Muscle layer of colon (tissue), 2 donors: ENCODE measurements around the gene SSBP3.
"Not testable (repeated sequence)": the region's sequence is repeated elsewhere in the genome, so short reads cannot be mapped to it uniquely, and the experiment has no call there.

ENCODE experiments used
- H3K27ac ChIP-seq: one replicate; pipeline ENCODE4 v1.7.0; 2013; ENCODE audit warnings: low read depth, mild to moderate bottlenecking, low read length, moderate library complexity
- H3K27me3 ChIP-seq, 2 donors: one replicate each; pipeline ENCODE4 v1.7.0; 2013; ENCODE audit warnings: low read length in 2 of 2, mild to moderate bottlenecking in 2 of 2; ENCODE audit not compliant: insufficient read depth in 2 of 2, control insufficient read depth in 1 of 2
- H3K36me3 ChIP-seq: one replicate; pipeline ENCODE4 v1.7.0; 2013; ENCODE audit warnings: mild to moderate bottlenecking, low read length; ENCODE audit not compliant: insufficient read depth
- H3K4me1 ChIP-seq: one replicate; pipeline ENCODE4 v1.7.0; 2013; ENCODE audit warnings: mild to moderate bottlenecking, low read length; ENCODE audit not compliant: insufficient read depth
- H3K4me3 ChIP-seq, 2 donors: one replicate each; pipeline ENCODE4 v1.7.0; 2013; ENCODE audit warnings: low read length in 2 of 2, low read depth in 1 of 2, mild to moderate bottlenecking in 1 of 2, moderate library complexity in 1 of 2
- H3K9ac ChIP-seq: one replicate; pipeline ENCODE4 v1.7.0; 2013; ENCODE audit warnings: low read length
- H3K9me3 ChIP-seq: one replicate; pipeline ENCODE4 v1.7.0; 2013; ENCODE audit warnings: mild to moderate bottlenecking, low read length
- donor health status: abdominal sarcoma.
- donor health status: Adenocarcinoma of cecum.

The SSBP3 gene

GRCh38 chr1:54428837-54429518 lies 22.8 kb upstream of the SSBP3 start:
- Histone ChIP-seq H3K27ac (no peak overlapping the region), H3K9me3 (no peaks in the 10 kb centered on the region), H3K9ac (no peak overlapping the region)

GRCh38 chr1:54425152-54425584 lies 19.0 kb upstream of the SSBP3 start:
- Histone ChIP-seq H3K27ac (no peak overlapping the region), H3K4me1 (peaks cover 4% of the 10 kb centered on the region), H3K4me3 (no peak overlapping the region), H3K9me3 (no peaks in the 10 kb centered on the region), H3K9ac (no peak overlapping the region), H3K27me3 (no peaks in the 10 kb centered on the region), H3K36me3 (no peaks in the 10 kb centered on the region)

More at GRCh38 chr1:54428837-54429518, 22.8 kb upstream of the SSBP3 start:
- peaks cover 4% of the 10 kb centered on the region for H3K4me1 ChIP-seq
- H3K27me3 ChIP-seq = no peaks in the 10 kb centered on the region
- H3K4me3 ChIP-seq = no peak overlapping the region
- H3K36me3 ChIP-seq = no peaks in the 10 kb centered on the region

DNA sequence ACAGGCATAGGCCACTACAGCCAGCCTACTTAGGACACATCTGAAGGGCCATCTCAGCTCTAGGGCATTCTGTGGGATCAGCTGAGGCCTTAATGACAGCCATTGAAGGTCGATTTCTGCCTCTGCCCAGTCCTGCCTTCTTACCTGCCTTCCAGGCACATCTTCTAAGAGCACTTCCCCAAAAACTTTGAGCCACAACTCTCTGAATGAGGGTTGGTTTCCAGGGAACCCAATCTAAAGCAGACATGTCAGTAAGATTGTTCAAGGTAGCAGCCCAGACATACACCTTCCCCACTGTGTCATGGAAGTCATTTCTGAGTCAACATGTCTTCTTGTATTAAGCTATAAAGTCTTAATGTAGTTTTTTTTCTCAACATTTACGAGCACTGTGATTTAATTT lies 18.2 kb upstream of the SSBP3 start:
- Histone ChIP-seq H3K27ac (no peak overlapping the region), H3K4me1 (peaks cover 4% of the 10 kb centered on the region), H3K4me3 (no peak overlapping the region), H3K9ac (no peak overlapping the region), H3K36me3 (no peaks in the 10 kb centered on the region), H3K27me3 (no peaks in the 10 kb centered on the region), H3K9me3 (no peaks in the 10 kb centered on the region)

DNA sequence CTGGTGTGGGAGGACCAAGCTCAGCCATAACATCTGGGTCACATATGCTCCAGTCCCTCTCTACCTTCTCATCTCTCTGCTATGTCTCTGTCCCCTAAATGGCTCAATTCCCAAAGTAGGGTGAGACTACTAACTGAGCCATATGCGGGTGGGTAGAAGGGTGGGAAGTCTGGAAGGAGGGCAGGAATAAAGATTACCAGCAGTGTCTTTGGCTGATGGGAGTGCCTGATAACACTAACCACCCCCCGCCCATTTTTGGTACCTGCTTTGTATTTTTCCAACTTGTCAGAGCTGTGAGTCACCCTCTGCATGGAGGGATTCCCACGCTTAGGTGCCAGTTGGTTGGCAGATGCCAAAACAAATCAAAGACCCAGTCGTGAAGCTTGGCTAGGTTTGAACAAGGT lies 14.9 kb upstream of the SSBP3 start:
- H3K4me1 ChIP-seq = peaks cover 4% of the 10 kb centered on the region
- H3K9ac ChIP-seq = no peak overlapping the region
- H3K9me3 ChIP-seq = no peaks in the 10 kb centered on the region
- no peak overlapping the region for H3K27ac ChIP-seq
- no peaks in the 10 kb centered on the region for H3K27me3 ChIP-seq
- H3K36me3 ChIP-seq = no peaks in the 10 kb centered on the region
- no peak overlapping the region for H3K4me3 ChIP-seq

GRCh38 chr1:54418598-54418997 lies 12.4 kb upstream of the SSBP3 start:
- H3K36me3 ChIP-seq, H3K27ac ChIP-seq, H3K27me3 ChIP-seq, H3K4me1 ChIP-seq, H3K4me3 ChIP-seq, H3K9ac ChIP-seq, H3K9me3 ChIP-seq: not testable (repeated sequence)

- H3K27ac ChIP-seq = no peak overlapping the region
- no peaks in the 10 kb centered on the region for H3K36me3 ChIP-seq
- no peaks in the 10 kb centered on the region for H3K27me3 ChIP-seq
- no peak overlapping the region for H3K9ac ChIP-seq
- H3K9me3 ChIP-seq = no peaks in the 10 kb centered on the region
- H3K4me1 ChIP-seq = no peaks in the 10 kb centered on the region
- no peak overlapping the region for H3K4me3 ChIP-seq
These were observed 10.9 kb upstream of the SSBP3 start for GRCh38 chr1:54417123-54417522.

GRCh38 chr1:54416435-54416834 lies 10.2 kb upstream of the SSBP3 start:
- H3K27me3 ChIP-seq = no peaks in the 10 kb centered on the region
- H3K9ac ChIP-seq = no peak overlapping the region

DNA sequence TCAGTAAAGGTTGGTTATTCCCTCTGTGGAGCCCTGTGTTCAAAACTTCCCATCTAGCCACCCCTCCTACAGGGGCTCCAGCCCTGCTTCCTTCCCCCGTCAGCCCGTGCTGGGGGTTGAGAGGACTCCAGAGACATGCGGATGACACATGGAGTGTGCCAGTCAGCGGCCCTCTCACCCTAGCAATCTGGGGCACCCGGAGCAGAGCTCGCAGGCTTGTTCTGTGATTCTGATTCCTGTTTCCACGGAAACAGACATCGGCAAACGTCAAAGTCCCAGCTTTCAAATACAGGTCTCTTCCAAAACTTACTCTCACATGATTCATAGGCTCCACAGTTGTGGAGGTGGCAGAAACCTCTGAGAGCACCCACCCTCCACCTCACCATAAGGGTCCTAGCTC lies 9.8 kb upstream of the SSBP3 start:
- Histone ChIP-seq H3K4me1 (no peaks in the 10 kb centered on the region), H3K36me3 (no peaks in the 10 kb centered on the region), H3K27ac (no peak overlapping the region), H3K4me3 (no peak overlapping the region), H3K27me3 (no peaks in the 10 kb centered on the region), H3K9me3 (no peaks in the 10 kb centered on the region), H3K9ac (no peak overlapping the region)

More at GRCh38 chr1:54416435-54416834, 10.2 kb upstream of the SSBP3 start:
- Histone ChIP-seq H3K4me1 (no peaks in the 10 kb centered on the region), H3K4me3 (no peak overlapping the region), H3K36me3 (no peaks in the 10 kb centered on the region), H3K27ac (no peak overlapping the region), H3K9me3 (no peaks in the 10 kb centered on the region)

DNA sequence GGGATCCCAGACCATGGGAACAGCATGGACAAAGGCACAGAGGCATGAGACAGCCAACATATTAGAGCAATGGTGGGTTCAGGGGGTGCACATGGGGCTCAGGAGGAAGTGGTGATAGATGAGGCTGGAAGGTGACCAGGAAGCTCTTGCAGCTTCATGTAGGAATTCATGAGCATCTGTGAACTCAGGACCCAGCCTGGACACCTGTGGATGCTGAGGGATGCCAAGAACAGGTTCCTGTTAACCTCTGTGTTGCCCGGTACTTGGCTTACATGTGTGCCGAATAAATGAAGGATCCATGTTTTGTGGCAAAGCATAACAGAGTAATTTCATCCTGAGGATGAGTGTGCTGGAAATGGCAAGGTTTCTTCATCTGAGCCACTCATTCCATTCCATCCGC lies 9.3 kb upstream of the SSBP3 start:
- no peak overlapping the region for H3K4me3 ChIP-seq
- H3K9me3 ChIP-seq = no peaks in the 10 kb centered on the region
- H3K27ac ChIP-seq = no peak overlapping the region
- H3K4me1 ChIP-seq = no peaks in the 10 kb centered on the region
- H3K27me3 ChIP-seq = no peaks in the 10 kb centered on the region
- no peaks in the 10 kb centered on the region for H3K36me3 ChIP-seq
- H3K9ac ChIP-seq = no peak overlapping the region

- Histone ChIP-seq H3K4me1 (peaks cover 1% of the 10 kb centered on the region), H3K27ac (no peak overlapping the region), H3K4me3 (no peak overlapping the region), H3K27me3 (no peaks in the 10 kb centered on the region), H3K9ac (no peak overlapping the region), H3K9me3 (no peaks in the 10 kb centered on the region), H3K36me3 (no peaks in the 10 kb centered on the region)
These were observed 7.5 kb upstream of the SSBP3 start for GRCh38 chr1:54413732-54414131.

- Histone ChIP-seq H3K27ac (no peak overlapping the region), H3K36me3 (no peaks in the 10 kb centered on the region), H3K4me3 (no peak overlapping the region), H3K9ac (no peak overlapping the region), H3K27me3 (no peaks in the 10 kb centered on the region), H3K4me1 (peaks cover 6% of the 10 kb centered on the region), H3K9me3 (no peaks in the 10 kb centered on the region)
These were observed 7.1 kb upstream of the SSBP3 start for GRCh38 chr1:54413295-54413694.

DNA sequence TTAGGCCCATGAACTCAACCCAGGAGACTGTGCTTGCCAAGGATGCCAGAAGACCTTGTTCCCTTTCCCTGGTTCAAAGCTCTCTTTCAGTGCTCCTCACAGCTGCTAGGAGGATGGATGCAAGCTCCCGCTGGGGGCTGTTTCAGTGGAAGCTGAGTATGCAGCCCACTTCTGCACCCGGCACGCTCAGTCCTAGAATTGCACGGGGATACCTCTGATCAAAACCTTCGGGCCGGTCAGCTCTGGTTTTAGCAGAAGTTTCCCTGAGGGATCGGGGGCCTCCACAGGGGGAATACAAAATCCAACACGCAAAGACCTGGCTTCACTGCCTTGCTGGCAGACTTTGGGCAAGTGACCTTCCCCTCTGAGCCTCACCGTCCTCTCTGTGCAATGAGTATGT lies 4.2 kb upstream of the SSBP3 start:
- Histone ChIP-seq H3K9ac (no peak overlapping the region), H3K36me3 (no peaks in the 10 kb centered on the region), H3K4me1 (peaks cover 13% of the 10 kb centered on the region), H3K9me3 (no peaks in the 10 kb centered on the region), H3K27ac (no peak overlapping the region), H3K27me3 (no peaks in the 10 kb centered on the region), H3K4me3 (no peak overlapping the region)
